ENCODE data around the gene KRT23. TPM values are rescaled to one million over a fixed set of nuclear protein-coding genes. Genes with fewer than 3 reads are reported as not detected.

Gene KRT23, protein sequence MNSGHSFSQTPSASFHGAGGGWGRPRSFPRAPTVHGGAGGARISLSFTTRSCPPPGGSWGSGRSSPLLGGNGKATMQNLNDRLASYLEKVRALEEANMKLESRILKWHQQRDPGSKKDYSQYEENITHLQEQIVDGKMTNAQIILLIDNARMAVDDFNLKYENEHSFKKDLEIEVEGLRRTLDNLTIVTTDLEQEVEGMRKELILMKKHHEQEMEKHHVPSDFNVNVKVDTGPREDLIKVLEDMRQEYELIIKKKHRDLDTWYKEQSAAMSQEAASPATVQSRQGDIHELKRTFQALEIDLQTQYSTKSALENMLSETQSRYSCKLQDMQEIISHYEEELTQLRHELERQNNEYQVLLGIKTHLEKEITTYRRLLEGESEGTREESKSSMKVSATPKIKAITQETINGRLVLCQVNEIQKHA
- total RNA-seq, result 13.4 and 17.1 TPM in 2 replicates

DNA sequence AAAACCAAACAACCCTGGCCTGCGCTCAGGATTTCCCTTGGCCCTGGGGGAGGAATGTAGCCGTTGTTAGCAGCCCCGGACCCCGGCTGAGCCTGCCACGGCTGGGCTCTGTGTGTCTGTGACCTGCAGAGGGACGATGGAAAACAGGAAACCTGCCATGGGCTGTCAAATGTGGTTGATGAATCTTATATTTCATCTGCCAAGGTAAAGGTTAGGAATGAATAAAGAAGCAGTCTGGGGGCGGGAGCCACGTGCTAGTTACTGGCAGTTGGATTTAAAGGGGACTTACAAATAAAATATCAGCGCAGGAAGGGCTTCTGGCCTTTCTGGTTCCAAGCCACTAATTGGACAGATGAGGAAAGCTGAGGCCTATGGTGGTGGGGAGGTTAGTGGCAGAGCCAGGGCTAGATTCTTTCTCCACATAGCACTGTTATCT is at the start of gene KRT23:
TSS of gene KRT23 (minus strand) at position 263 of the 436 bp plus-strand sequence. CDS start 1,043 bp downstream, outside the sequence.
- no peak for DNase-seq (ENCODE audit: low read depth)
- H3K4me3 ChIP-seq (ENCODE audit: low read depth, low read length), result peak within 1 kb of the TSS; percentile 29
- TF ChIP-seq, protein P1, sequence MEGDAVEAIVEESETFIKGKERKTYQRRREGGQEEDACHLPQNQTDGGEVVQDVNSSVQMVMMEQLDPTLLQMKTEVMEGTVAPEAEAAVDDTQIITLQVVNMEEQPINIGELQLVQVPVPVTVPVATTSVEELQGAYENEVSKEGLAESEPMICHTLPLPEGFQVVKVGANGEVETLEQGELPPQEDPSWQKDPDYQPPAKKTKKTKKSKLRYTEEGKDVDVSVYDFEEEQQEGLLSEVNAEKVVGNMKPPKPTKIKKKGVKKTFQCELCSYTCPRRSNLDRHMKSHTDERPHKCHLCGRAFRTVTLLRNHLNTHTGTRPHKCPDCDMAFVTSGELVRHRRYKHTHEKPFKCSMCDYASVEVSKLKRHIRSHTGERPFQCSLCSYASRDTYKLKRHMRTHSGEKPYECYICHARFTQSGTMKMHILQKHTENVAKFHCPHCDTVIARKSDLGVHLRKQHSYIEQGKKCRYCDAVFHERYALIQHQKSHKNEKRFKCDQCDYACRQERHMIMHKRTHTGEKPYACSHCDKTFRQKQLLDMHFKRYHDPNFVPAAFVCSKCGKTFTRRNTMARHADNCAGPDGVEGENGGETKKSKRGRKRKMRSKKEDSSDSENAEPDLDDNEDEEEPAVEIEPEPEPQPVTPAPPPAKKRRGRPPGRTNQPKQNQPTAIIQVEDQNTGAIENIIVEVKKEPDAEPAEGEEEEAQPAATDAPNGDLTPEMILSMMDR (conservative IDR thresholded peaks at IDR 0.05; ENCODE audit: low read depth, low read length), result no peak

DNA sequence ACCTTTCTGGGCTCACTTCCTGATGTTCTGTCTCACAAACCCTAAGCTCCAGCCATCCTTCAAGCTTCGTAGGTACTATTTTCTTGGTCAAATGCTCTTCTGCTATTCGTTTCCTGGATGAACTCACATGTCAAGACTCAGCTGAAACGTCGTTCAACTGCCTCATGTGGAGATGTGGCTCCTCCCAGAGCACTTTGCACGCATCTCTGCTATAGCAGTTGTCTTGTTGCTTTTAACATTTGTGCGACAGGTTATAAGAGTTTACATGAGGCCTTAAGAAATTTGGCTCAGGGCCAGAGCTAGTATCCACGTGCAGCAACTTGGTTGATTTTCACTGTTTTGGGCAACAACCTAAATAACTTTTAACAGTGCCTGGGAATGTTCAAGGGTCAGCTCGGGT is 49.5 kb upstream of the KRT23 start:
- TF ChIP-seq, protein P1 (conservative IDR thresholded peaks at IDR 0.05; ENCODE audit: low read depth, low read length), result no peak
- DNase-seq (ENCODE audit: low read depth), result no peak

DNA sequence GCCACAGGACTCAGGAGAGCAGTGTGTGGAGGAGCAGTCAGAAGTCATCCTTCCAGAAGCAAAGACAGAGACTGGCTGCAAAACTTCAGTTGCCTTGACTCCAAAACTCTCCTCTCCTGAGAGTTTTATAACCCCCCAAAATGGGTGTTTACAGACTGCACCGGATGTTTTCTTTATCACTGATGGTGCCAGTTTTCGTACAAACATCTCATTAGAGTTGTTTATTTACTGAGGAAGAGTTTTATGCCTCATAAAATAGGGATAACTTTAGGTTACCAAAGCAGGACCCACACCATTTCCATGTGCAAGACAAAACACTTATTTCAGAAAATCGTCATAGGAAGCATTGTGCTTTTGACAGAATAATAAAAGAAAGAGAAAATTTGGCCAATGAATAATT is 46.8 kb upstream of the KRT23 start, which contains the start of gene KRT40:
TSS of gene KRT40 (minus strand) at position 101 of the 400 bp plus-strand sequence. CDS start at position 48, 53 bp downstream.
- no peak for DNase-seq (ENCODE audit: low read depth)
- TF ChIP-seq, protein P1 (conservative IDR thresholded peaks at IDR 0.05; ENCODE audit: low read depth, low read length), result no peak

More for the DNA sequence above, 49.5 kb upstream of the KRT23 start:
- no peak overlapping the region for H3K4me3 ChIP-seq (ENCODE audit: low read depth, low read length)

DNA sequence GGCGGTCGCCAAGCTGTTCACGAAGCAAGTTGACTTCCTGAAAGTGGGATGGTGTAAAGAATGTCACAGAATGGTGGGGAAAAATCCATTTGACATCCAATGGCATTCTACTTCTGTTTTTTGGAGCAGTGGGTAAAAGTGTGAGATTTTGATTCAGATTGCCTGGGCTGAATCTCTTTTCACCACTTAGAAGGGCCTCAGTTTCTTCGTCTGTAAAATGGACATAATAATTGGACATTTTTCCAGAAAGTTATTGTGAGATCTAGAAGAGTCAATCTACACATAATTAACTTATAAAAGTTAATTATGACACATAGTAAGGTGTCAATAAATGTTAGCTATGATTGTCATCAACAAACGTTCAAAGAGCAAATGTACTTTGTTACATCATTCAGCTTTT is 43.7 kb upstream of the KRT23 start:
- no peak for DNase-seq (ENCODE audit: low read depth)
- H3K4me3 ChIP-seq (ENCODE audit: low read depth, low read length), result no peak overlapping the region
- TF ChIP-seq, protein P1 (conservative IDR thresholded peaks at IDR 0.05; ENCODE audit: low read depth, low read length), result no peak

More for the DNA sequence above, 46.8 kb upstream of the KRT23 start, which contains the start of gene KRT40:
- no peak within 1 kb of the TSS for H3K4me3 ChIP-seq (ENCODE audit: low read depth, low read length)

DNA sequence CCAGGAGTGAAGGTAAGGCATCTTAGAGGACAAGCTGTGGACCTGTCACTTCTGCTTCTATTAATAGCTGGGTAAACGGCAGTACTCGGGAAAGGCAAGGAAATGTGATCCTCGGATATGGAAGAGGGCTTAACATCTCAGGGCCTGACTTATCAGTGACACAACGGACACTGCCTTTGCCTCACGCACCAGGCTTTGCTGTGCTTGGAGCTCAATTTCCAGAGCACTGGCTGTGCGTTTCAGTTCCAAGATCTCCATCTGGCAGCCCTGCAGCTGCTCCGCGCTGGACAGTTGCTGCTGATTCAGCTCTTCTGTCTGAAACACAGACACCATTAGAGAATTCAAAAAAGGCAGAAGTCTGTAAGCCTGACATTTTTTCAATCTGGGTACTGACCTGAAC is 43.1 kb upstream of the KRT23 start:
- DNase-seq (ENCODE audit: low read depth), result no peak
- TF ChIP-seq, protein P1 (conservative IDR thresholded peaks at IDR 0.05; ENCODE audit: low read depth, low read length), result no peak

DNA sequence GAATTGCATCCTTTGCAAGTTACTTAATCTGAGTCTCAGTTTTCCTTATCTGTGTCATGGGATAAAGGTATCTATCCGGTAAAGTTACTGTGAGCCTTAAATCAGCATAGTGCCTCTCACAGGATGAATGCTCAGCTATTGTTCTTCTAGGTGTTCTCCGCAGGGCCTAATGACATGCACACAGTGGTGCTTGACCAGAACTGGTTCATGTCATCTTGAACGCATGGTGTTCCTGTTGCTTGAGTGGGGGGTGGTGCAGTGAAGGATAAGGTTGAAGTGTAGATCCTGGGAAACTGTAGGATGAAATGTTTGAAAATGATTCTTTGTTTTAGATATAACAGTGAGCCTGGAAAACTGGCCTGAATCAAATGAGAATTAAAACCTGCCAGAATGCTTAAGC is 42.7 kb upstream of the KRT23 start:
- no peak overlapping the region for H3K4me3 ChIP-seq (ENCODE audit: low read depth, low read length)
- TF ChIP-seq, protein P1 (conservative IDR thresholded peaks at IDR 0.05; ENCODE audit: low read depth, low read length), result no peak

More for the DNA sequence above, 43.1 kb upstream of the KRT23 start:
- H3K4me3 ChIP-seq (ENCODE audit: low read depth, low read length), result no peak overlapping the region

More for the DNA sequence above, 42.7 kb upstream of the KRT23 start:
- no peak for DNase-seq (ENCODE audit: low read depth)
